Loucy (cell line): ENCODE data around the gene TSEN54.

Experiments used
- CTCF ChIP-seq: fragments of 200-600 bp; sonication (generic); conservative IDR thresholded peaks from 2 replicates; pipeline ENCODE4 v1.5.1; 2014; ENCODE audit warnings: mild to moderate bottlenecking, antibody characterized with exemption, low read length
- EZH2phosphoT487 ChIP-seq: fragments of 200-600 bp; IDR thresholded peaks from 2 replicates; pipeline ENCODE4 v1.6.1; 2018; ENCODE audit warnings: antibody characterized with exemption, mild to moderate bottlenecking, moderate library complexity, borderline replicate concordance

GRCh38 chr17:75573994-75574393 is 57.7 kb downstream of the TSEN54 start:
- TF ChIP-seq CTCF (no peak), EZH2phosphoT487 (no peak)
